Kidney (tissue), 14 donors: Measurements from ENCODE around the gene HOXA9. TPM values are rescaled to one million over a fixed set of nuclear protein-coding genes. Genes with fewer than 3 reads are reported as not detected.

Experiments used
- DNase-seq, 5 donors: peaks; one replicate each; pipeline ENCODE4 v3.0.0-alpha.2; 2013 to 2020
- FAIRE-seq: peaks from 2 replicates; lab custom pipeline; 2012; peaks lifted over from hg19 to GRCh38; lab: Jason Lieb, UNC
- H3K27ac ChIP-seq, 2 donors: one replicate each; pipeline ENCODE4 v1.7.0; 2013; ENCODE audit warnings: low read depth in 2 of 2, low read length in 2 of 2, inconsistent platforms in 1 of 2
- H3K27me3 ChIP-seq: one replicate; pipeline ENCODE4 v1.7.1; 2013; ENCODE audit warnings: low read length, inconsistent platforms; ENCODE audit not compliant: control insufficient read depth, insufficient read depth
- H3K36me3 ChIP-seq, 3 donors: one replicate each; pipeline versions ENCODE4 v1.7.0 to v1.7.1; 2013; ENCODE audit warnings: low read length in 3 of 3, control low read depth in 1 of 3, inconsistent platforms in 1 of 3; ENCODE audit not compliant: insufficient read depth in 3 of 3, control insufficient read depth in 2 of 3
- H3K4me1 ChIP-seq, 3 donors: one replicate each; pipeline versions ENCODE4 v1.7.0 to v1.7.1; 2013; ENCODE audit warnings: low read length in 3 of 3, inconsistent platforms in 1 of 3, low read depth in 1 of 3; ENCODE audit not compliant: control insufficient read depth in 2 of 3, insufficient read depth in 2 of 3
- H3K4me3 ChIP-seq, 3 donors: one replicate each; pipeline versions ENCODE4 v1.7.0 to v1.8.1; 2013; ENCODE audit warnings: low read length in 3 of 3, control low read depth in 1 of 3, inconsistent platforms in 1 of 3
- H3K9ac ChIP-seq, 3 donors: one replicate each; pipeline versions ENCODE4 v1.7.0 to v1.7.1; 2013; ENCODE audit warnings: low read length in 3 of 3, control low read depth in 1 of 3, inconsistent platforms in 1 of 3
- H3K9me3 ChIP-seq, 3 donors: one replicate each; pipeline versions ENCODE4 v1.7.0 to v1.7.1; 2013; ENCODE audit warnings: low read length in 3 of 3, control low read depth in 1 of 3, inconsistent platforms in 1 of 3; ENCODE audit not compliant: control insufficient read depth in 2 of 3, insufficient read depth in 1 of 3
- CTCF ChIP-seq: IDR thresholded peaks from 3 replicates; pipeline ENCODE4 v1.5.1; 2012; ENCODE audit warnings: mild to moderate bottlenecking, moderate library complexity, borderline replicate concordance; ENCODE audit not compliant: insufficient read depth; ENCODE audit errors: extremely low read depth
- intact Hi-C: fragments of 100-400 bp; cut with DNase I; formaldehyde crosslinking; loops from one replicate; pipeline ENCODE4 v1.11.1; 2022
- polyA plus RNA-seq: library from polyadenylated mRNA; stranded (reverse); fragments of 350-450 nt; fragmentation: Illumina TruSeq; extraction: RNeasy Lipid Tissue Mini Kit (QIAGEN cat#74804); gene quantifications from one replicate; pipeline ENCODE4 v1.2.3, GENCODE V29; 2014; ENCODE audit warnings: low read depth, low replicate concordance; ENCODE audit not compliant: insufficient read depth
- total RNA-seq: library from RNA; stranded (reverse); fragmentation: NEBNext Ultra II Directional; extraction: Animal tissue kit (Norgen Biotek cat#: 25700); gene quantifications from one replicate; pipeline ENCODE4 v1.2.1, GENCODE V29; 2021
- donor health status: control.
- donor health status: control.
- donor health status: control.
- donor health status: control.
- donor health status: control.
- donor health status: DM: yes; HTN: yes; CAD: no.
- donor health status: Normal renal cell carcinoma (clear cell type).

Gene HOXA9
- total and polyA plus RNA-seq, 2 donors from 2014 or later, result 36.7 to 36.8 TPM

- DNase-seq (peak in 1 of 5 donors; percentile 53), FAIRE-seq (no peak)
- H3K4me3 ChIP-seq, result peak overlapping the region; percentile 86 to 97 (median 91)
Measured at GRCh38 chr7:27163288-27164044, 1.9 kb downstream of the HOXA9 start.

GRCh38 chr7:27162561-27163287, 2.6 kb downstream of the HOXA9 start:
- intact Hi-C loops, result no loop called here
- H3K4me1 ChIP-seq, result peaks cover 0 to 4% (median 0%) of the 10 kb centered on the region in 3 donors

More at GRCh38 chr7:27163288-27164044, 1.9 kb downstream of the HOXA9 start:
- peak overlapping the region; percentile 87 to 95 (median 94) for H3K9ac ChIP-seq
- H3K36me3 ChIP-seq, result peaks cover 0 to 9% (median 5%) of the 10 kb centered on the region in 3 donors
- peak overlapping the region; percentile 94 to 96 for H3K27ac ChIP-seq
- H3K4me1 ChIP-seq, result peaks cover 0 to 4% (median 0%) of the 10 kb centered on the region in 3 donors
- H3K27me3 ChIP-seq, result no peaks in the 10 kb centered on the region
- intact Hi-C loops, result no loop called here
- no peak for TF ChIP-seq CTCF
- H3K9me3 ChIP-seq, result no peaks in the 10 kb centered on the region

More at GRCh38 chr7:27162561-27163287, 2.6 kb downstream of the HOXA9 start:
- DNase-seq (no peak), FAIRE-seq (no peak)
- Histone ChIP-seq H3K27ac (peak overlapping the region; percentile 94 to 96), H3K36me3 (peaks cover 0 to 9% (median 5%) of the 10 kb centered on the region in 3 donors), H3K4me3 (peak overlapping the region; percentile 86 to 97 (median 91)), H3K9ac (peak overlapping the region; percentile 77 to 95 (median 94)), H3K9me3 (no peaks in the 10 kb centered on the region), H3K27me3 (no peaks in the 10 kb centered on the region)
- TF ChIP-seq CTCF, result no peak
